H1 (cell line): ENCODE results near the gene STXBP2. TPM values are rescaled to one million over a fixed set of nuclear protein-coding genes. Genes with fewer than 3 reads are reported as not detected.

Source experiments
- BCL11A ChIP-seq, 2 experiments: IDR thresholded peaks; one replicate each; pipeline ENCODE4 v1.6.1; 2011; ENCODE audit warnings: low read depth in 2 of 2, low read length in 2 of 2, mild to moderate bottlenecking in 2 of 2
- CHD1 ChIP-seq: IDR thresholded peaks from 2 replicates; pipeline ENCODE4 v1.6.1; 2012; ENCODE audit warnings: low read depth, low read length, improper control_type of control experiment
- CHD7 ChIP-seq: fragments of 300-600 bp; sonication (generic); IDR thresholded peaks from 2 replicates; pipeline ENCODE4 v1.7.1; 2012; ENCODE audit warnings: low read length, moderate library complexity, mild to moderate bottlenecking, inconsistent platforms; ENCODE audit not compliant: insufficient replicate concordance
- CTBP2 ChIP-seq: IDR thresholded peaks from 2 replicates; pipeline ENCODE4 v1.7.0; 2011; ENCODE audit warnings: borderline replicate concordance, mild to moderate bottlenecking, moderate library complexity, mixed read lengths, low read length; ENCODE audit not compliant: insufficient read depth, insufficient read length
- POLR2A ChIP-seq, 2 experiments: IDR thresholded peaks; 1 replicate in 1 of 2; 2 replicates in 1 of 2; pipeline ENCODE4 v1.6.1; 2011; ENCODE audit warnings: low read depth in 2 of 2, low read length in 2 of 2, mild to moderate bottlenecking in 2 of 2; ENCODE audit errors: control extremely low read depth in 1 of 2
- RFX5 ChIP-seq: IDR thresholded peaks from 2 replicates; pipeline ENCODE4 v1.6.1; 2011; ENCODE audit warnings: low read depth, low read length, improper control_type of control experiment, borderline replicate concordance
- RNF2 ChIP-seq: fragments of 200-900, 300-1000 bp; sonication (generic); IDR thresholded peaks from 2 replicates; pipeline ENCODE4 v1.7.1; 2016; ENCODE audit warnings: borderline replicate concordance, low read depth, mild to moderate bottlenecking, antibody characterized with exemption, low read length; ENCODE audit not compliant: poor library complexity, severe bottlenecking; ENCODE audit errors: missing control alignments
- SIRT6 ChIP-seq: IDR thresholded peaks from one replicate; pipeline ENCODE4 v1.7.1; 2012; ENCODE audit warnings: low read length, inconsistent platforms
- SUZ12 ChIP-seq: fragments of 200-600 bp; sonication (generic); IDR thresholded peaks from 2 replicates; pipeline ENCODE4 v1.6.1; 2012; ENCODE audit warnings: mild to moderate bottlenecking, inconsistent platforms, low read length, moderate library complexity, mixed read lengths
- TAF7 ChIP-seq: optimal IDR thresholded peaks from 2 replicates; pipeline ENCODE3; 2011; ENCODE audit warnings: low read depth, mild to moderate bottlenecking, inconsistent platforms, low read length, moderate library complexity, borderline replicate concordance
- polyA plus RNA-seq, 7 experiments: library from polyadenylated mRNA; depleted of rRNA in 3 of 7; stranded (reverse) in 5 of 7; unstranded in 2 of 7; fragments of >200 nt in 5 of 7; fragments of 200-250 nt in 2 of 7; gene quantifications; 1 replicate in 5 of 7; 2 replicates in 1 of 7; 4 replicates in 1 of 7; pipeline versions ENCODE4 v1.2.1 to v1.2.3, GENCODE V29; 2011 to 2013; ENCODE audit warnings: missing spikeins in 2 of 7, mixed read lengths in 2 of 7
- total RNA-seq: library from RNA; stranded (reverse); fragmentation: NEBNext Ultra II Directional; extraction: Animal tissue kit (Norgen Biotek cat#: 25700); gene quantifications from 2 replicates; pipeline ENCODE4 v1.2.1, GENCODE V29; 2021

STXBP2 gene
- total and polyA plus RNA-seq, 2 of the 8 experiments (the other 6 are each of a cell fraction or from before 2014, with no cell fraction given) = 52.9 to 53.8 TPM

GRCh38 chr19:7636691-7637373, at the start of gene STXBP2 (continued):
- TF ChIP-seq SUZ12 = no peak
- peak in 1 of 2 experiments; percentile 69; a peak in 1 of 3 replicates for TF ChIP-seq POLR2A (IDR thresholded peaks at IDR 0.05; ENCODE audit: control extremely low read depth in 1 of 2, low read depth in 2 of 2, low read length in 2 of 2)
- TF ChIP-seq TAF7 = peak; percentile 69
- TF ChIP-seq RFX5 = no peak
- TF ChIP-seq CHD1 = no peak
- no peak for TF ChIP-seq BCL11A (IDR thresholded peaks at IDR 0.05; ENCODE audit: low read depth in 2 of 2, low read length in 2 of 2)
- no peak for TF ChIP-seq CHD7
- TF ChIP-seq CTBP2 = no peak
- peak; percentile 34 for TF ChIP-seq RNF2
- no peak for TF ChIP-seq SIRT6
